Measurements from ENCODE around the gene SLC17A1.

- TF ChIP-seq POLR2AphosphoS5 (IDR thresholded peaks at IDR 0.05; ENCODE audit: low read depth, low read length) (no peak), POLR2A (IDR thresholded peaks at IDR 0.05; ENCODE audit: low read depth, low read length) (no peak), TAF1 (IDR thresholded peaks at IDR 0.05; ENCODE audit: low read depth, low read length) (no peak), SPI1 (IDR thresholded peaks at IDR 0.05; ENCODE audit: low read depth, low read length) (no peak)
Measured at GRCh38 chr6:25753079-25753478, 78.8 kb downstream of the SLC17A1 start.
